Right lobe of liver (tissue), 6 donors: ENCODE data around the gene TSPAN11. TPM values are rescaled to one million over a fixed set of nuclear protein-coding genes. Genes with fewer than 3 reads are reported as not detected.

ENCODE experiments used
- ATAC-seq, 4 donors: fragments of 200-7000 bp; cut with Tn5 transposase; one replicate each; pipeline ENCODE4 v1.9.1; 2020; ENCODE audit warnings: mild to moderate bottlenecking in 4 of 4, moderate library complexity in 4 of 4
- DNase-seq, 3 donors: peaks; one replicate each; pipeline ENCODE4 v3.0.0-alpha.2; 2020
- H3K27ac ChIP-seq, 3 donors: fragments of 200-600 bp; one replicate each; pipeline ENCODE4 v1.8.0; 2022
- H3K27me3 ChIP-seq, 2 donors: fragments of 200-600 bp; one replicate each; pipeline ENCODE4 v1.8.0; 2022
- H3K36me3 ChIP-seq, 4 donors: fragments of 200-600 bp; sonication (generic) in 1 of 4; one replicate each; pipeline versions ENCODE4 v1.5.1 to v1.8.0; 2017 to 2022; ENCODE audit warnings: control low read depth in 1 of 4
- H3K4me1 ChIP-seq, 4 donors: fragments of 200-600 bp; sonication (generic) in 1 of 4; one replicate each; pipeline versions ENCODE4 v1.5.1 to v1.8.0; 2017 to 2022; ENCODE audit warnings: control low read depth in 1 of 4
- H3K4me3 ChIP-seq, 3 donors: fragments of 200-600 bp; one replicate each; pipeline ENCODE4 v1.8.0; 2022
- H3K9me3 ChIP-seq, 4 donors: fragments of 200-600 bp; sonication (generic) in 1 of 4; one replicate each; pipeline versions ENCODE4 v1.5.1 to v1.8.0; 2017 to 2022; ENCODE audit warnings: control low read depth in 1 of 4
- POLR2A ChIP-seq: fragments of 450-650 bp; IDR thresholded peaks from one replicate; pipeline ENCODE4 v1.6.1; 2017; ENCODE audit warnings: antibody characterized with exemption, mild to moderate bottlenecking
- WGBS: methylation state at CpG from one replicate; pipeline ENCODE4 v1.1.6; 2018; ENCODE audit warnings: low coverage, low lambda C conversion rate; ENCODE audit not compliant: insufficient coverage; ENCODE audit errors: missing lambda C conversion rate; 5-methylcytosine and 5-hydroxymethylcytosine counted together
- intact Hi-C, 2 donors: fragments of 100-400 bp; cut with DNase I; formaldehyde crosslinking; loops; one replicate each; pipeline versions ENCODE4 v1.11.2 to v1.14.1; 2022
- total RNA-seq, 6 experiments: library from RNA; depleted of rRNA in 2 of 6; stranded (reverse); fragments of >200 nt in 2 of 6; fragmentation: NEBNext Ultra II Directional in 3 of 6; extraction: Animal tissue kit (Norgen Biotek cat#: 25700) in 3 of 6; gene quantifications; one replicate each; pipeline versions ENCODE4 v1.1.0 to v1.2.4, GENCODE V29; 2016 to 2023
- TF ChIP-seq, protein P1 (sequence below), 4 donors: fragments of 200-600 bp in 3 of 4; fragments of 450-650 bp in 1 of 4; IDR thresholded peaks; one replicate each; pipeline versions ENCODE4 v1.5.1 to v1.8.0; 2016 to 2022; ENCODE audit warnings: antibody characterized with exemption in 4 of 4, mild to moderate bottlenecking in 2 of 4
- donor health status: DM: no; HTN: yes; CAD: no.
- donor health status: DM: no; HTN: no; CAD: no.
- donor health status: DM: no; HTN: no; CAD: no.
- donor health status: DM: no; HTN: yes; CAD: no.
- donor health status: DM: no; HTN: yes; CAD: no.

TSPAN11 gene
- total RNA-seq, 6 experiments from 2014 or later = 0.31 to 1.00 (median 0.60) TPM

DNA sequence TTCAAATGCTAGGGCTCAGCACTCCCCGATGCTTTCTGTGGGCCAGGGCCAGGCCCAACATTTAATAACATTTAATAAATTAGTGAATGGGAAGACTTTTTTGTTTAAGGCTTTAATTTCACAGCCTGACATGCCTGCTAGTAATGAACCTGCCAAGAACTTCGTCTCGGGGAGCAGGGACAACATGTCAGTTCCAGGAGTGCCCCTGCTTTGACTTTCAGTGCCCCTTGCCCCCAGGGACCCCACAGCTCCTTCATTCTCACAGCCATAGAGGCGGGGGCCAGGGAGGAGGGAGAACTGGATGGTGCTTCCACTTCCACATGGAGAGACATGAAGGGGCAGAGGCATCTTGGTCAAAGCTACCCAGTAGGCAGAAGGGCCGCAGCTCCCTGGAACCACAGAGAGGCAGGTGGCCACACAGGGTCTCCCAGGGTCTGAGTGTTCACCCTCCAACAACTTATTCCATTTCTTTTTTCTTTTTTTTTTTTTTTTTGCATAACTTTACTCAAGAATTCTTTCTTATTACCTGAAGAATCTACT, 81.2 kb downstream of the TSPAN11 start:
- TF ChIP-seq, protein P1, sequence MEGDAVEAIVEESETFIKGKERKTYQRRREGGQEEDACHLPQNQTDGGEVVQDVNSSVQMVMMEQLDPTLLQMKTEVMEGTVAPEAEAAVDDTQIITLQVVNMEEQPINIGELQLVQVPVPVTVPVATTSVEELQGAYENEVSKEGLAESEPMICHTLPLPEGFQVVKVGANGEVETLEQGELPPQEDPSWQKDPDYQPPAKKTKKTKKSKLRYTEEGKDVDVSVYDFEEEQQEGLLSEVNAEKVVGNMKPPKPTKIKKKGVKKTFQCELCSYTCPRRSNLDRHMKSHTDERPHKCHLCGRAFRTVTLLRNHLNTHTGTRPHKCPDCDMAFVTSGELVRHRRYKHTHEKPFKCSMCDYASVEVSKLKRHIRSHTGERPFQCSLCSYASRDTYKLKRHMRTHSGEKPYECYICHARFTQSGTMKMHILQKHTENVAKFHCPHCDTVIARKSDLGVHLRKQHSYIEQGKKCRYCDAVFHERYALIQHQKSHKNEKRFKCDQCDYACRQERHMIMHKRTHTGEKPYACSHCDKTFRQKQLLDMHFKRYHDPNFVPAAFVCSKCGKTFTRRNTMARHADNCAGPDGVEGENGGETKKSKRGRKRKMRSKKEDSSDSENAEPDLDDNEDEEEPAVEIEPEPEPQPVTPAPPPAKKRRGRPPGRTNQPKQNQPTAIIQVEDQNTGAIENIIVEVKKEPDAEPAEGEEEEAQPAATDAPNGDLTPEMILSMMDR (IDR thresholded peaks at IDR 0.05) = no peak
- TF ChIP-seq POLR2A = no peak
- Histone ChIP-seq H3K4me1 (no peaks in the 10 kb centered on the region), H3K9me3 (no peaks in the 10 kb centered on the region), H3K36me3 (no peaks in the 10 kb centered on the region), H3K4me3 (no peak overlapping the region), H3K27ac (no peak overlapping the region), H3K27me3 (no peaks in the 10 kb centered on the region)
- whole genome bisulfite sequencing = 100% methylated on average over 1 of the region's 5 CpGs
- ATAC-seq = no peak
- DNase-seq = no peak
- intact Hi-C loops = no loop called here

DNA sequence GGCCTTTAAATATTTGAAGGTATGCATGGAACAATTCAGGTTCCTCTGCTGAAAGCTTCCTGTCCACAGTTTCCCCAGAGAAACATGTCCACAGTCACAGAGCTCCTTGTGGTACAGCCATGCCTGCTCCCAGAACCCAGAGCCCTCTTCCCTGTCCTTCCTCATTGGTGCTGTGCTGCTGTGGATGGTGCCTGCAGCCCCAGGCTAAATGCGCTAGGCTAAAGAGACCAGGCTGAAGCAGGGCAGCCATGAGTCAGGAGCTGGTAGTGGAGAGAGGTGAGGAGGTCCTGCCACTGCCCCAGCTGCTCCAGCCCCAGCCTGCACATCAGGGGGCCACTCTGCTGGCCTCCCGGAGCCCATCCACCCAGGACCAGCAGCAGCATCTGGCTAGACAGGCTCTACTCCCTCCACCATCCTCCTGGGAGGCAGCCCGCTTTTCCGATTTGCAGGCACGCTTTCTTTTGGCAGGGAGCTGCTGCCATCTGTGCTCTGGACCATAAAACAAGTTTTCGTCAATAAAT, 81.8 kb downstream of the TSPAN11 start:
- Histone ChIP-seq H3K36me3 (no peaks in the 10 kb centered on the region), H3K27ac (no peak overlapping the region), H3K4me1 (no peaks in the 10 kb centered on the region), H3K9me3 (no peaks in the 10 kb centered on the region), H3K27me3 (no peaks in the 10 kb centered on the region), H3K4me3 (no peak overlapping the region)
- intact Hi-C loops = no loop called here
- TF ChIP-seq, protein P1 (IDR thresholded peaks at IDR 0.05) = no peak
- no peak for TF ChIP-seq POLR2A
- ATAC-seq (no peak), DNase-seq (no peak)
- 100% methylated on average over 2 of the region's 6 CpGs for WGBS

DNA sequence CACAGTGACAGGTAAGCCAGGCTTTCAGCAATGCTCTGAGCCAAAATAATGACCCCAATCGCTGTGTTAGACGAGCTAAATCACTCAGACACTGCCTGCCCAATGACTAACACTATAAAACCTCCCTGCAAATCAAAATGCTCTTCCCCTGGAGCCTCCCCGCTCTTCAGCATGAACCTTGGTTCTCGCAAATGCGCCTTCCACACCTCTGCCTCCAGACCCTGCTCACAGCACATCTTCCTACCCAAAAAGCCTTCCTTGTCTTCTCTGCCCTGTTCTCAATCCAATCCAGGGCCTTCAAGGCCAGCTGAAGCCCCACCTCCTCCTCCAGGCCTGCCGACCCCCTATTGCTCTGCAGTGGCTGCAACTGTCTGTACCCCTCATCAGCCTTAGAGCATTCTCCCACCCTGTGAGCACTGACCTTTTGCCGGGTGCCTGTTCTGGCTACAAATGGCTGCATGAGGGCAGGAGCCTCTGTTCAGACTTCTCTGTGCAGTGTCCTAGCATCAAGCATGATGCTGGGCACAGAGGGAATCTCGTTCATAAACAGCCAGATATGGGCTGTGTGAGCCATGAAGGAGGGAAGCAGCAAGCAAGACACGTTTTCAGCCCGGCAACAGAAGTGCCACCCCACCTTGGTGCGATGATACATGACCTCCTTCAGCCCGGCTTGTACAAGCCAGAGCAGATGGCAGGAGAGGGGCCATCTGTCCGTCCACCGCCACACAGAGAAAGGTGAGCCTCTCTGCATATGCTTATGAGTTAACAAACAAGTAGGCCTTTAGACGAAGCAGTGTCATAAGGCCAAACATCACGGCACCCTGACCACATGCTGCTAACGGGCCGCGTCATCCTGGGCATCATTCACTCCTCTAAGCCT, 82.7 kb downstream of the TSPAN11 start:
- no peak for DNase-seq
- no peaks in the 10 kb centered on the region for H3K27me3 ChIP-seq
- no peak overlapping the region for H3K4me3 ChIP-seq
- 75% methylated on average over 8 of the region's 19 CpGs for WGBS
- no peak for ATAC-seq
- TF ChIP-seq POLR2A = no peak
- TF ChIP-seq, protein P1 (IDR thresholded peaks at IDR 0.05) = no peak
- H3K9me3 ChIP-seq = no peaks in the 10 kb centered on the region
- H3K27ac ChIP-seq = no peak overlapping the region
- intact Hi-C loops = no loop called here
- no peaks in the 10 kb centered on the region for H3K4me1 ChIP-seq
- H3K36me3 ChIP-seq = no peaks in the 10 kb centered on the region

DNA sequence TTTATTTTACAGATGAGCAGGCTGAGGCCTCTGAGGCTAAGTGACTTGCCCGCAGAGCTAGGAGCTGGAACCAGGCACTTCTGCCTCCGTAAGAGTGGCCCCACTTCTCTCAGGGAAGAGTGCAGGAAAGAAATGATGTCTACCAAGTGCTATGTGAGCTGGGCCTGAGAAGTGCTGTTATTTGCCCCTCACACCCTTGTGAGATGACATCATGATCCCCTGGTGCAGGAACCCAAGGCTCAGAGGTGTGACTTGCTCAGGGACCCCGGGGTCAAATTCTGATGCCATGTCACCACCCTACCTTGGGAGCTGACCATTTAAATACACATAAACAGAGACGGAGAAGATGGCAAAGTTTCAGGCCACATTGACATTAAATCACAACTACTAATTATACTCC, 83.4 kb downstream of the TSPAN11 start:
- ATAC-seq (no peak), DNase-seq (peak in 1 of 3 donors; percentile 19)
- Histone ChIP-seq H3K4me3 (no peak overlapping the region), H3K9me3 (no peaks in the 10 kb centered on the region), H3K36me3 (no peaks in the 10 kb centered on the region), H3K27me3 (no peaks in the 10 kb centered on the region), H3K27ac (no peak overlapping the region), H3K4me1 (no peaks in the 10 kb centered on the region)
- 100% methylated on average over 2 of the region's 4 CpGs for WGBS
- intact Hi-C loops = no loop called here
- TF ChIP-seq POLR2A = no peak
- TF ChIP-seq, protein P1 (IDR thresholded peaks at IDR 0.05) = no peak
